GM12878 (cell line): Measurements from ENCODE around the gene TRPM7. TPM values are rescaled to one million over a fixed set of nuclear protein-coding genes. Genes with fewer than 3 reads are reported as not detected.

ENCODE experiments used
- BHLHE40 ChIP-seq, 2 experiments: fragments of 450-650 bp in 1 of 2; IDR thresholded peaks; 2 replicates each; pipeline ENCODE4 v1.6.1; 2011 to 2017; ENCODE audit warnings: low read depth in 2 of 2, borderline replicate concordance in 1 of 2, improper control_type of control experiment in 1 of 2, low read length in 1 of 2, mild to moderate bottlenecking in 1 of 2
- BMI1 ChIP-seq: fragments of 450-650 bp; IDR thresholded peaks from 2 replicates; pipeline ENCODE4 v1.6.1; 2016; ENCODE audit warnings: mild to moderate bottlenecking, moderate library complexity, borderline replicate concordance
- CREM ChIP-seq: IDR thresholded peaks from 2 replicates; pipeline ENCODE4 v1.6.1; 2014; ENCODE audit warnings: antibody characterized with exemption, low read depth
- EP300 ChIP-seq, 2 experiments: fragments of 150-350 bp in 1 of 2; IDR thresholded peaks; 2 replicates each; pipeline ENCODE4 v1.6.1; 2011 to 2012; ENCODE audit warnings: low read depth in 2 of 2, low read length in 2 of 2, borderline replicate concordance in 1 of 2, improper control_type of control experiment in 1 of 2, inconsistent platforms in 1 of 2; ENCODE audit not compliant: control insufficient read depth in 1 of 2
- KLF5 ChIP-seq: fragments of 450-650 bp; IDR thresholded peaks from 2 replicates; pipeline ENCODE4 v1.6.1; 2014; ENCODE audit warnings: mild to moderate bottlenecking; ENCODE audit not compliant: partially characterized antibody
- MXI1 ChIP-seq: fragments of 150-350 bp; IDR thresholded peaks from 2 replicates; pipeline ENCODE4 v1.6.1; 2011; ENCODE audit warnings: low read depth, mild to moderate bottlenecking, inconsistent platforms, low read length, improper control_type of control experiment
- MYC ChIP-seq: IDR thresholded peaks from 2 replicates; pipeline ENCODE4 v1.6.1; 2011; ENCODE audit warnings: mild to moderate bottlenecking, low read length, moderate library complexity, inconsistent platforms; ENCODE audit not compliant: insufficient read depth, insufficient replicate concordance, insufficient read length, severe bottlenecking
- PAX8 ChIP-seq: fragments of 450-650 bp; IDR thresholded peaks from 2 replicates; pipeline ENCODE4 v1.6.1; 2017; ENCODE audit warnings: mild to moderate bottlenecking, moderate library complexity
- PML ChIP-seq: IDR thresholded peaks from 2 replicates; pipeline ENCODE4 v1.6.1; 2012; ENCODE audit warnings: low read length, inconsistent platforms
- POLR2AphosphoS2 ChIP-seq: IDR thresholded peaks from 2 replicates; pipeline ENCODE4 v1.6.1; 2011; ENCODE audit warnings: low read depth, mild to moderate bottlenecking, low read length, improper control_type of control experiment, moderate library complexity
- SMAD1 ChIP-seq: fragments of 450-650 bp; IDR thresholded peaks from 2 replicates; pipeline ENCODE4 v1.6.1; 2018; ENCODE audit warnings: mild to moderate bottlenecking, low read depth; ENCODE audit not compliant: partially characterized antibody
- TBL1XR1 ChIP-seq: IDR thresholded peaks from 2 replicates; pipeline ENCODE4 v1.6.1; 2012; ENCODE audit warnings: low read depth, low read length, improper control_type of control experiment
- polyA plus RNA-seq, 11 experiments: library from polyadenylated mRNA; depleted of rRNA in 4 of 11; unstranded in 6 of 11; stranded (reverse) in 5 of 11; fragments of >200 nt; fragmentation: Nextera tagmentation in 4 of 11; fragmentation: Illumina TruSeq in 1 of 11; extraction: Ambion mirVana in 4 of 11; extraction: Trizol in 1 of 11; gene quantifications; 1 replicate in 1 of 11; 2 replicates in 10 of 11; pipeline versions ENCODE4 v1.2.1 to v1.2.3, GENCODE V29; 2011 to 2016; ENCODE audit warnings: inconsistent platforms in 2 of 11, missing spikeins in 2 of 11, low read depth in 1 of 11
- total RNA-seq, 4 experiments: library from RNA; depleted of rRNA in 3 of 4; stranded (reverse); fragments of >200 nt in 3 of 4; fragmentation: Illumina TruSeq in 1 of 4; extraction: Trizol in 1 of 4; gene quantifications; 2 replicates each; pipeline versions ENCODE4 v1.2.1 to v1.2.3, GENCODE V29; 2013 to 2021
- TF ChIP-seq, protein P1 (sequence below): IDR thresholded peaks from 2 replicates; pipeline ENCODE4 v1.6.1; 2012; ENCODE audit warnings: improper control_type of control experiment, low read depth, low read length; ENCODE audit not compliant: insufficient replicate concordance
- TF ChIP-seq, protein P2 (sequence below): IDR thresholded peaks from 2 replicates; pipeline ENCODE4 v1.6.1; 2011; ENCODE audit warnings: mild to moderate bottlenecking, low read depth, low read length, moderate library complexity; ENCODE audit not compliant: insufficient replicate concordance
- TF ChIP-seq, protein P3 (sequence below): fragments of 450-650 bp; IDR thresholded peaks from 2 replicates; pipeline ENCODE4 v1.6.1; 2014; ENCODE audit warnings: mild to moderate bottlenecking
- TF ChIP-seq, protein P4 (sequence below): fragments of 450-650 bp; IDR thresholded peaks from 2 replicates; pipeline ENCODE4 v1.6.1; 2016; ENCODE audit warnings: mild to moderate bottlenecking
- TF ChIP-seq, protein P5 (sequence below): fragments of 450-650 bp; IDR thresholded peaks from 2 replicates; pipeline ENCODE4 v1.6.1; 2017; ENCODE audit warnings: borderline replicate concordance

The TRPM7 gene
- total and polyA plus RNA-seq, 10 of the 15 experiments (the other 5 are each of a cell fraction or from before 2014, with no cell fraction given), result 4.5 to 49.7 (median 22.5) TPM

DNA sequence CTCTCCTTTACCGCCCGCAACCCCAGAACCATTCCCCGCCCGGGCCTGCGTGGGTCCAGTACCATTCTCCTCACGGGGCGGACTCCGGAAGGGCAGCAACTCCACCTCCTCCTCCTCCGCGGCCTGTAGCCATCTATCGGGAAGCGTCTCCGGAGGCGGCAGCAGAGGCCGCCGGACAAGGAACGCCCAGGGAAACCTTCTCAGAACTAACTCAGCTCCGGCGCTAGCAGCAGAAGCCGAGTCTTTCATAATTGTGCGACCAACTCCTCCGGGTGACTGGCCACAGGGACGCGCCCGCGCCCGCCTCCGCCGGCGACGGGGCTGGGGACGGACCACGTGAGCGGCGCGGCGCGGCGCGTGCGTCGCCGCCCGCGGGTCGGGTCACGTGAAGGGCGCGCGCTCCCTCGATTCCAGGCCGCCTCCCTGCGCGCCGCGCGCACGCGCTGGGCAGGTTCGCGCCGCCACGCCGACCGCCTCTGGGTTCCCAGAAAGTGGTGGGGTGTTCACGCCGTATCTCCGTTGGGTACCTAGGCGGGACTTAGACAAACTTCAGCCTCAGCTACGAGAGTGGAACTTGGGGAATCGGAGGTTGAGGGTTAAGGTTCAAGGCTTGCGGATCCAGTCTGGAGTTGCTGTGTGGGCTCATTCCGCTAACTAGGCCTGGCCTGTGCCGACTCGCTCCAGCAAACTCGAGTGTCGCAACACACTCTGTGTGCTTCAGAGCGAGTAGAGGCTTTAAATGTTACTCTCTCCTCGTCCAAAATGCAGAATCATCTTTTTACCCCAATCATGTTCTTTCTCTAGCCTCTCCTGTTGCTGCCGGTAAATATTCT, at the start of gene TRPM7 (continued):
- TF ChIP-seq, protein P1, sequence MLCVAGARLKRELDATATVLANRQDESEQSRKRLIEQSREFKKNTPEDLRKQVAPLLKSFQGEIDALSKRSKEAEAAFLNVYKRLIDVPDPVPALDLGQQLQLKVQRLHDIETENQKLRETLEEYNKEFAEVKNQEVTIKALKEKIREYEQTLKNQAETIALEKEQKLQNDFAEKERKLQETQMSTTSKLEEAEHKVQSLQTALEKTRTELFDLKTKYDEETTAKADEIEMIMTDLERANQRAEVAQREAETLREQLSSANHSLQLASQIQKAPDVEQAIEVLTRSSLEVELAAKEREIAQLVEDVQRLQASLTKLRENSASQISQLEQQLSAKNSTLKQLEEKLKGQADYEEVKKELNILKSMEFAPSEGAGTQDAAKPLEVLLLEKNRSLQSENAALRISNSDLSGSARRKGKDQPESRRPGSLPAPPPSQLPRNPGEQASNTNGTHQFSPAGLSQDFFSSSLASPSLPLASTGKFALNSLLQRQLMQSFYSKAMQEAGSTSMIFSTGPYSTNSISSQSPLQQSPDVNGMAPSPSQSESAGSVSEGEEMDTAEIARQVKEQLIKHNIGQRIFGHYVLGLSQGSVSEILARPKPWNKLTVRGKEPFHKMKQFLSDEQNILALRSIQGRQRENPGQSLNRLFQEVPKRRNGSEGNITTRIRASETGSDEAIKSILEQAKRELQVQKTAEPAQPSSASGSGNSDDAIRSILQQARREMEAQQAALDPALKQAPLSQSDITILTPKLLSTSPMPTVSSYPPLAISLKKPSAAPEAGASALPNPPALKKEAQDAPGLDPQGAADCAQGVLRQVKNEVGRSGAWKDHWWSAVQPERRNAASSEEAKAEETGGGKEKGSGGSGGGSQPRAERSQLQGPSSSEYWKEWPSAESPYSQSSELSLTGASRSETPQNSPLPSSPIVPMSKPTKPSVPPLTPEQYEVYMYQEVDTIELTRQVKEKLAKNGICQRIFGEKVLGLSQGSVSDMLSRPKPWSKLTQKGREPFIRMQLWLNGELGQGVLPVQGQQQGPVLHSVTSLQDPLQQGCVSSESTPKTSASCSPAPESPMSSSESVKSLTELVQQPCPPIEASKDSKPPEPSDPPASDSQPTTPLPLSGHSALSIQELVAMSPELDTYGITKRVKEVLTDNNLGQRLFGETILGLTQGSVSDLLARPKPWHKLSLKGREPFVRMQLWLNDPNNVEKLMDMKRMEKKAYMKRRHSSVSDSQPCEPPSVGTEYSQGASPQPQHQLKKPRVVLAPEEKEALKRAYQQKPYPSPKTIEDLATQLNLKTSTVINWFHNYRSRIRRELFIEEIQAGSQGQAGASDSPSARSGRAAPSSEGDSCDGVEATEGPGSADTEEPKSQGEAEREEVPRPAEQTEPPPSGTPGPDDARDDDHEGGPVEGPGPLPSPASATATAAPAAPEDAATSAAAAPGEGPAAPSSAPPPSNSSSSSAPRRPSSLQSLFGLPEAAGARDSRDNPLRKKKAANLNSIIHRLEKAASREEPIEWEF, result no peak
- TF ChIP-seq, protein P2, sequence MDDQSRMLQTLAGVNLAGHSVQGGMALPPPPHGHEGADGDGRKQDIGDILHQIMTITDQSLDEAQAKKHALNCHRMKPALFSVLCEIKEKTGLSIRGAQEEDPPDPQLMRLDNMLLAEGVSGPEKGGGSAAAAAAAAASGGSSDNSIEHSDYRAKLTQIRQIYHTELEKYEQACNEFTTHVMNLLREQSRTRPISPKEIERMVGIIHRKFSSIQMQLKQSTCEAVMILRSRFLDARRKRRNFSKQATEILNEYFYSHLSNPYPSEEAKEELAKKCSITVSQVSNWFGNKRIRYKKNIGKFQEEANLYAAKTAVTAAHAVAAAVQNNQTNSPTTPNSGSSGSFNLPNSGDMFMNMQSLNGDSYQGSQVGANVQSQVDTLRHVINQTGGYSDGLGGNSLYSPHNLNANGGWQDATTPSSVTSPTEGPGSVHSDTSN, result no peak
- peak; percentile 36 for TF ChIP-seq KLF5
- TF ChIP-seq BMI1, result no peak
- TF ChIP-seq, protein P3, sequence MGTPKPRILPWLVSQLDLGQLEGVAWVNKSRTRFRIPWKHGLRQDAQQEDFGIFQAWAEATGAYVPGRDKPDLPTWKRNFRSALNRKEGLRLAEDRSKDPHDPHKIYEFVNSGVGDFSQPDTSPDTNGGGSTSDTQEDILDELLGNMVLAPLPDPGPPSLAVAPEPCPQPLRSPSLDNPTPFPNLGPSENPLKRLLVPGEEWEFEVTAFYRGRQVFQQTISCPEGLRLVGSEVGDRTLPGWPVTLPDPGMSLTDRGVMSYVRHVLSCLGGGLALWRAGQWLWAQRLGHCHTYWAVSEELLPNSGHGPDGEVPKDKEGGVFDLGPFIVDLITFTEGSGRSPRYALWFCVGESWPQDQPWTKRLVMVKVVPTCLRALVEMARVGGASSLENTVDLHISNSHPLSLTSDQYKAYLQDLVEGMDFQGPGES, result peak; percentile 26; the same call in 1 of the 2 replicates
- TF ChIP-seq, protein P4, sequence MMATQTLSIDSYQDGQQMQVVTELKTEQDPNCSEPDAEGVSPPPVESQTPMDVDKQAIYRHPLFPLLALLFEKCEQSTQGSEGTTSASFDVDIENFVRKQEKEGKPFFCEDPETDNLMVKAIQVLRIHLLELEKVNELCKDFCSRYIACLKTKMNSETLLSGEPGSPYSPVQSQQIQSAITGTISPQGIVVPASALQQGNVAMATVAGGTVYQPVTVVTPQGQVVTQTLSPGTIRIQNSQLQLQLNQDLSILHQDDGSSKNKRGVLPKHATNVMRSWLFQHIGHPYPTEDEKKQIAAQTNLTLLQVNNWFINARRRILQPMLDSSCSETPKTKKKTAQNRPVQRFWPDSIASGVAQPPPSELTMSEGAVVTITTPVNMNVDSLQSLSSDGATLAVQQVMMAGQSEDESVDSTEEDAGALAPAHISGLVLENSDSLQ, result no peak
- TF ChIP-seq POLR2AphosphoS2, result peak; percentile 88; the same call in 1 of the 2 replicates
- TF ChIP-seq MXI1, result peak; percentile 73
- TF ChIP-seq BHLHE40 (IDR thresholded peaks at IDR 0.05; ENCODE audit: borderline replicate concordance in 1 of 2, low read depth in 2 of 2, low read length in 1 of 2), result peak; percentile 97 to 100
- TF ChIP-seq PML, result peak; percentile 94
- peak; percentile 40; the same call in 1 of the 2 replicates for TF ChIP-seq TBL1XR1
- TF ChIP-seq CREM, result peak; percentile 53; the same call in 1 of the 2 replicates
- TF ChIP-seq MYC, result peak; percentile 17
- TF ChIP-seq SMAD1, result peak; percentile 29
- TF ChIP-seq PAX8, result no peak
- TF ChIP-seq, protein P5, sequence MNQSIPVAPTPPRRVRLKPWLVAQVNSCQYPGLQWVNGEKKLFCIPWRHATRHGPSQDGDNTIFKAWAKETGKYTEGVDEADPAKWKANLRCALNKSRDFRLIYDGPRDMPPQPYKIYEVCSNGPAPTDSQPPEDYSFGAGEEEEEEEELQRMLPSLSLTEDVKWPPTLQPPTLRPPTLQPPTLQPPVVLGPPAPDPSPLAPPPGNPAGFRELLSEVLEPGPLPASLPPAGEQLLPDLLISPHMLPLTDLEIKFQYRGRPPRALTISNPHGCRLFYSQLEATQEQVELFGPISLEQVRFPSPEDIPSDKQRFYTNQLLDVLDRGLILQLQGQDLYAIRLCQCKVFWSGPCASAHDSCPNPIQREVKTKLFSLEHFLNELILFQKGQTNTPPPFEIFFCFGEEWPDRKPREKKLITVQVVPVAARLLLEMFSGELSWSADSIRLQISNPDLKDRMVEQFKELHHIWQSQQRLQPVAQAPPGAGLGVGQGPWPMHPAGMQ, result no peak
- no peak for TF ChIP-seq EP300 (IDR thresholded peaks at IDR 0.05; ENCODE audit: borderline replicate concordance in 1 of 2, control insufficient read depth in 1 of 2, low read depth in 2 of 2, low read length in 2 of 2)
